Measurements from ENCODE around the gene PLOD2.

The PLOD2 gene

DNA sequence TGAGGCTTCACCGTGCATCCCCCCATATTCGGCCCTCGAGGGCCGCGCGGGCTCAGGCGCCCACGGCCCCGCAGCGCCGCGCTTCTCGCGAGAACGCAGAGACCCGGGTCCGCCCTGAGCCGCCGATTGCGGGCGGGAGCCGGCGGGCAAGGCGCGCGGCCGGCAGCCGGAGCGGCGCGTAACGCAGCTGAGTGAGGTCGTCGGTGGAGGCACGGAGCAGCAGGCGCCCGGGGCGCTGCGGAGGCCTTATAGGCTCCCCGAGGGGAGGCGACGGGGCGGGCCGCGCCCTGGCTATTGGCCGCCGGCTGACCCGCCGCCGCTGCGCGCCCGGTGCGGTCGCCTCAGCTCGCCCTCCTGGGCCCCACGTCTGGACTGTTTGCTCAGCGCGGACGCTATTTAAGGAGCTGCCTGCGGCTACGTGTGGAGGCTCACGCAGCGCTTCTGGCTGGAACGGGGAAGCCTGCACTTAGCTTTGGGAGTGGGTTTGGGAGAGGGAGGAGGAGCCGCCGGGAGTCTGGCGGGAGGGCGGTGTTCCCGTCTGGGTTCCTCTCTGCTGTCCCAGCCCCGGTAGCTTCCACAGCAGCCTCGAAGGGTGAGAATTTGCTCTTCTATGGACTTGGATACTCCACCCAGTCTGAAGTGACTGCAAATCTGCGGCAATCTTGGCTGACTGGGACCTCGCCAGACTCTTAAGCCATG, at the start of gene PLOD2:
PLOD2 (minus strand) TSS at position 221 of the 699 bp plus-strand sequence; CDS start at position 26, 195 bp downstream.
- Mint-ChIP-seq H3K27me3 (peaks cover 42% of the 10 kb centered on the region), H3K9me3 (no peaks in the 10 kb centered on the region), H3K4me3 (peak within 1 kb of the TSS; percentile 39), H3K4me1 (no peaks in the 10 kb centered on the region), H3K27ac (ENCODE audit: low read depth) (no peak within 1 kb of the TSS), H3K36me3 (ENCODE audit: insufficient read depth) (no peaks in the 10 kb centered on the region)
- DNase-seq (ENCODE audit: low spot score in 2 of 2) (no peak), ATAC-seq (replicated peaks; ENCODE audit: extremely low read depth, poor library complexity, severe bottlenecking) (no peak)

DNA sequence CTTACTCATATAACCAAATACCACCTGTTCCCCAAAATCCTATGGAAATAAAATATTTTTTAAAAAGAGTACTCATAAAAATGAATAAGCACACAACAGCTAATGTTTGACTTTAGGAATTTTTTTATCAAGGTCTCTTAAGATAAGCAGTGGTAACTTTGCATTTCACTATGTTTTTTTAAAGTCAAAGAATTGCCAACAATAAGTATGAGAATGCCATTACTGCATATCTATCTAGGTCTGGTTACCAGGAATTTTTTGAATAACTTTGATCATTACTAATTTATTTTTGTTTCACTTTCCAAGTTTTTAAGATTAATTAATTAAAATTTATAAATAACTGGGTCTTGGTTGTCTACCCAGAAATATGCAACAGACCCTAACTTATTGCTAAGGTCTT, 48.4 kb upstream of the PLOD2 start:
- H3K4me3 Mint-ChIP-seq = no peak overlapping the region
- no peak for DNase-seq (ENCODE audit: low spot score in 2 of 2)
- no peaks in the 10 kb centered on the region for H3K4me1 Mint-ChIP-seq
- no peak for ATAC-seq (replicated peaks; ENCODE audit: extremely low read depth, poor library complexity, severe bottlenecking)
- no peak overlapping the region for H3K27ac Mint-ChIP-seq (ENCODE audit: low read depth)
- H3K27me3 Mint-ChIP-seq = peaks cover 18% of the 10 kb centered on the region
- H3K36me3 Mint-ChIP-seq (ENCODE audit: insufficient read depth) = no peaks in the 10 kb centered on the region
- H3K9me3 Mint-ChIP-seq = no peaks in the 10 kb centered on the region

DNA sequence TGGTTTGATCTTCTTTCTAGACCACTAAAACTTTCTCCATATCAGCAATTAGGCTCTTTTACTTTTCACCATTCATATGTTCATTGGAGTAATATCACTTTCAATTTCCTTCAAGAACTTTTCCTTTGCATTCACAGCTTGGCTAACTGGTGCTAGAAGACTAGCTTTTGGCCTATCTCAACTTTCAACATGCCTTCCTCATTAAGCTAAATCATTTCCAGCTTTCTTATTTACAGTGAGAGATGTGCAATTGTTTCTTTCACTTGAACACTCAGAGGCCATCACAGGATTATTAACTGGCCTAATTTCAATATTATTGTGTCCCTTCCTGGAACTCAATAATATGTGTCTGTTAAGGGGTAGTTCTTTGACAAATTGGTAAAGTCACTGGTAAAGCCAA, 42.8 kb upstream of the PLOD2 start:
- no peaks in the 10 kb centered on the region for H3K9me3 Mint-ChIP-seq

DNA sequence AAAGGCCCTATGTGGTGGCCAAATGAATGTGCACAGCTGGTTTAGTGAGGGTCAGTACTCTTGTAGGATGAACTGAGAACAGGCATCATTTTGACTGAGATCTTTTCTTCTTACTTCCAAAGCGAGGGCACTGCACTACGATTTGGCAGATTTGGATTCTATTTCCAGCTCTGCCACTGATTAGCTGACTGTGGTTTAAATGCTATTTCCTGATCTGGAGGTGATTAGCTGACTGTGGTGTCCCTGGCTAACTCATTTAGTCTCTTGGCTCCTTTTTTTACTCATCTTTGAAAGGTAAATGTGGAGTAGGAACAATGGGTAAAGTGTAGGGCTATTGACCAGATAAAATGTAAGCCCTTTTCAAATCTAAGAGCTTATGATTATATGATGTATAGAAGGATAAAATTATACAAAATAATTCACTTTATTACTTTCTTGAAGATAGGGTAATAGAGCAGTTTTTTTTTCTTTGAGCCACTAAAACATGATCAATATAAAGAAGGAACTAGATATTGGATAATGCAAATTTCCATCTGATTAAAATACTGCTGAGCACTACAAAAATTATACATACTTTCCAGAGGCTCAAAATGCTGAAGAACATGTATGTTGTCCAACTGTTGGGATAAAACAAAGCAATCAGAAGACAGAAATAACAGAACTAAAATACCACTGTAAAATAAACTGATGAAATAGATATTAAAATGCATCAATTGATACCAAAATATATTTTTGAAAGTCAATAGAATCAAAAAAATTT, 39.7 kb upstream of the PLOD2 start:
- no peaks in the 10 kb centered on the region for H3K36me3 Mint-ChIP-seq (ENCODE audit: insufficient read depth)
- no peak overlapping the region for H3K4me3 Mint-ChIP-seq
- no peaks in the 10 kb centered on the region for H3K27me3 Mint-ChIP-seq
- no peaks in the 10 kb centered on the region for H3K4me1 Mint-ChIP-seq
- no peaks in the 10 kb centered on the region for H3K9me3 Mint-ChIP-seq
- ATAC-seq (replicated peaks; ENCODE audit: extremely low read depth, poor library complexity, severe bottlenecking) (no peak), DNase-seq (ENCODE audit: low spot score in 2 of 2) (no peak)
- no peak overlapping the region for H3K27ac Mint-ChIP-seq (ENCODE audit: low read depth)

More for the DNA sequence above, 42.8 kb upstream of the PLOD2 start:
- Mint-ChIP-seq H3K27me3 (peaks cover 16% of the 10 kb centered on the region), H3K4me3 (no peak overlapping the region), H3K4me1 (no peaks in the 10 kb centered on the region), H3K36me3 (ENCODE audit: insufficient read depth) (no peaks in the 10 kb centered on the region), H3K27ac (ENCODE audit: low read depth) (no peak overlapping the region)
- ATAC-seq (replicated peaks; ENCODE audit: extremely low read depth, poor library complexity, severe bottlenecking) (no peak), DNase-seq (ENCODE audit: low spot score in 2 of 2) (no peak)

DNA sequence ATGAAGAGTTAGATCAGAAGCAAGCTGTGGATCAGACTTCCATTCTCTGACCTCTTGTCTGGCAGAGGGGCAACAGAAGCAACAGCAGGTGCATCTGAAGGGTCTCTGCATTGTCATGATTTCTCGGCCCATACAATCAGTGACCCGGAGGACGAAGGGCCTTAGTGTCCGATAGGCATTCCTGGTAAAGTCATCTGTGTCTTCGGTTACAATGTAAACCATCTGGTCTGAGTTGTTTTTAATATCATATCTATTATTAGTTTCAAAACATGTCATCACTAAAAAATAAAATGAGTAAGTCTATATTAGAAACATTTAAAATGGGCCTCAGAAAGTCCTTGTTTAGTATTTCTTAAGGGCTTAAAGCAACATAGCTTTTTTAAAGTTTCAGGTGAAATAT, 38.8 kb upstream of the PLOD2 start:
- ATAC-seq (replicated peaks; ENCODE audit: extremely low read depth, poor library complexity, severe bottlenecking) (no peak), DNase-seq (ENCODE audit: low spot score in 2 of 2) (no peak)
- Mint-ChIP-seq H3K4me1 (no peaks in the 10 kb centered on the region), H3K4me3 (no peak overlapping the region), H3K36me3 (ENCODE audit: insufficient read depth) (no peaks in the 10 kb centered on the region), H3K27me3 (no peaks in the 10 kb centered on the region), H3K9me3 (no peaks in the 10 kb centered on the region), H3K27ac (ENCODE audit: low read depth) (no peak overlapping the region)

DNA sequence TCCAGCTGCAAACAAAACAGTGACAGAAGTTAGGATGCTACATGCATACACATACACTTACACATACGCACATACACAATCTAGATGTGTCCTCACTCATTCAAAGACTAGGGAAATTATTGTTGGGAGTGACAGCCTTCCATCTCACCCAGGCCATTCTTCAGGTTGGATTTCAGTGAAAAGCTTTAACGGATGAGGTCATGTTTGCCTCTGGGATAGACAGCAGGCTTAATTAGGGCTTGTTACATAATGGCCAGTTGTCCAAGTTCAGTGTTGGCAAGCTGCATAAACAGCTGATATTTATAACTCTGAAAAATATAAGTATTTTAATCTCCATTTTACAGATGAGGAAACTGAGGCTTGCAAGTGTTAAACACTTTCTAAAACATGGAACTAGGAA, 35.8 kb upstream of the PLOD2 start:
- Mint-ChIP-seq H3K27me3 (no peaks in the 10 kb centered on the region), H3K27ac (ENCODE audit: low read depth) (no peak overlapping the region), H3K4me3 (no peak overlapping the region), H3K36me3 (ENCODE audit: insufficient read depth) (no peaks in the 10 kb centered on the region), H3K9me3 (no peaks in the 10 kb centered on the region), H3K4me1 (no peaks in the 10 kb centered on the region)
- no peak for ATAC-seq (replicated peaks; ENCODE audit: extremely low read depth, poor library complexity, severe bottlenecking)
- DNase-seq (ENCODE audit: low spot score in 2 of 2) = no peak

DNA sequence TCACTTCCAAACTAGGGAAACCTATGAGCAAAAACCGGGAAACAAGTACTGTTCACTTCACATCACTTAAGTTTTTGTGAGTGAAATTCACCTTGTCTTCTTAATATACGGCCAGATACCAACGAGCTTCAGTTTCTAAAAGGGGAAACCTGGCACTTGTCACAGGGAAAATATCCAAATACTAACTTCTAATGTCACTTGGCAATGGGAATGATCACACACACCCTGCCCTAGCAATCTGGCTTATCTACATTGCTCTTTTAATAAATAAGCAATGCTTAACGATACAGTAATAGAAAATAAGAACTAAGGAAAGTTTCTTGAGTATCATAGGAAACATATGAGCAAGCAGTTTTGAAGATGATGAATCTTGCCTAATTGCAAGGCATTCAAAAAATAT, 34.6 kb upstream of the PLOD2 start:
- DNase-seq (ENCODE audit: low spot score in 2 of 2) = no peak

DNA sequence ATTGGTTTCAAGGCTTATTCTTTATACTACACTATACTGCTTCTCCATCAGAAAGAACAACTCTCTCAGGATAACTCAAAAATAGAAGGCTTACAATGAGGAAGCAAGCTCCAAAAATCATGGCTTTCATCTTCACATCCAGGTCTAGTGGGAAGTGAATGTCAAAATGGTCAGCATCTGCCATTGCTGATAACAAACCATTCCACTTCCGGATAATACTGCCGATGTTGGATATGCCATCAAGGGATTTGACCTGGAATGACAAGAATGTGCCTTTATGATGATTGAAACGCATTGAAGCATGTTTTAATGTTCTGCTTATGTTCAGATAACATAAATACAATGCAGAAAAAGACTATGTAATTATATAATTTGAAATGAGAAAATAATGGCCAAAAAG, 34.0 kb upstream of the PLOD2 start:
- no peaks in the 10 kb centered on the region for H3K27me3 Mint-ChIP-seq
- no peak overlapping the region for H3K4me3 Mint-ChIP-seq
- no peaks in the 10 kb centered on the region for H3K36me3 Mint-ChIP-seq (ENCODE audit: insufficient read depth)
- no peak for ATAC-seq (replicated peaks; ENCODE audit: extremely low read depth, poor library complexity, severe bottlenecking)
- no peak overlapping the region for H3K27ac Mint-ChIP-seq (ENCODE audit: low read depth)
- H3K4me1 Mint-ChIP-seq = no peaks in the 10 kb centered on the region
- no peak for DNase-seq (ENCODE audit: low spot score in 2 of 2)
- no peaks in the 10 kb centered on the region for H3K9me3 Mint-ChIP-seq

More for the DNA sequence above, 34.6 kb upstream of the PLOD2 start:
- H3K4me3 Mint-ChIP-seq = no peak overlapping the region
- no peaks in the 10 kb centered on the region for H3K9me3 Mint-ChIP-seq
- no peaks in the 10 kb centered on the region for H3K4me1 Mint-ChIP-seq
- H3K27me3 Mint-ChIP-seq = no peaks in the 10 kb centered on the region
- ATAC-seq (replicated peaks; ENCODE audit: extremely low read depth, poor library complexity, severe bottlenecking) = no peak
- H3K36me3 Mint-ChIP-seq (ENCODE audit: insufficient read depth) = no peaks in the 10 kb centered on the region
- H3K27ac Mint-ChIP-seq (ENCODE audit: low read depth) = no peak overlapping the region

DNA sequence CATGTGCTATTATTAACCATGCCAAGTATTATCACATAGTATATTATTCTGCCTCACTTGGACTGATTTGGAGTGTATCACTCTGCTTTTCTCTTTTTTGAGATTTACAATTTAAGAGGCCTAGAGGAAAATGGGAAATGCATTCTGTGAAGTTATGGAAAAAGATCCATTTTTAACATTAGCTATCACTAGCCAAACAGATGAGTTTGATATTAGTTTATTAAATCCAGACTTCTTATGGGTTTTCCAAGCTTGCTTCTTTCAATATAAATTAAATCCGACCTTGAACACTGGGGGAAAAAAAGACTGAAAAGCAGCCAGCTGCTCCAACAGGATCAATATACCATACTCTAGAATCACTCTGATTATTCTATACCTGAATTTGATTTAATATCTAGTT, 30.1 kb upstream of the PLOD2 start:
- Mint-ChIP-seq H3K36me3 (ENCODE audit: insufficient read depth) (no peaks in the 10 kb centered on the region), H3K4me1 (no peaks in the 10 kb centered on the region), H3K4me3 (no peak overlapping the region), H3K27me3 (no peaks in the 10 kb centered on the region), H3K27ac (ENCODE audit: low read depth) (no peak overlapping the region), H3K9me3 (no peaks in the 10 kb centered on the region)
- no peak for ATAC-seq (replicated peaks; ENCODE audit: extremely low read depth, poor library complexity, severe bottlenecking)
- no peak for DNase-seq (ENCODE audit: low spot score in 2 of 2)

DNA sequence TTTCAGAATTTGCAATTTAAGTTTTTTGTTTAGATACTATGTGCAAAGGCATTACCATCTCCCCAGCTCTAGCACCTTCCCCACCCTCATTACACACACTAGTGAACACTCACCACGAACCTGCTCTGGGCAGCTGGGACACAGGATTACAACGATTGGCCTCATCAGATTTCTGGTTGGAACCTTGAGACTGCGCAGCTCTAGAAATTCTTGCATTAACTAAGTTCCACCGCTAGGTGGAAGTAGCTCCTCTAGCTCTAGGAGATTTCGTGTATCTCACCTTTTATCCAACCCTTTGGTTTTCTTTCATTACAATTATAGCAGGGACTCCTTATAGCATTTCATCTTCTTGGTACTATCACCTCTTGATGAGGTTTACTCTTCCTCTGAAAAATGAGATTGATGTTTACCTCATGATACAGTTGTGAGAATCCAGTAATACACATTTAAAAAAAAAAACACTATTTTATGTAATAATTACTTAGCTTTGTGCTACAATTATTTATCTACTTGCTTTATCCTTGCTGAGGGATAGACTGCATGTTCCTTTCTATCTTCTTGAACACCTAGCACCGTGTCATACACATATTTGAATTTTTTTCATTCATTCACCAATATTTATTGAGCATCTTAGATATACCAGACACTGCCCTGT, 28.7 kb upstream of the PLOD2 start:
- Mint-ChIP-seq H3K27ac (ENCODE audit: low read depth) (no peak overlapping the region), H3K36me3 (ENCODE audit: insufficient read depth) (no peaks in the 10 kb centered on the region), H3K4me1 (no peaks in the 10 kb centered on the region), H3K9me3 (no peaks in the 10 kb centered on the region), H3K27me3 (no peaks in the 10 kb centered on the region), H3K4me3 (no peak overlapping the region)
- no peak for DNase-seq (ENCODE audit: low spot score in 2 of 2)
- peak; percentile 58 for ATAC-seq (replicated peaks; ENCODE audit: extremely low read depth, poor library complexity, severe bottlenecking)

DNA sequence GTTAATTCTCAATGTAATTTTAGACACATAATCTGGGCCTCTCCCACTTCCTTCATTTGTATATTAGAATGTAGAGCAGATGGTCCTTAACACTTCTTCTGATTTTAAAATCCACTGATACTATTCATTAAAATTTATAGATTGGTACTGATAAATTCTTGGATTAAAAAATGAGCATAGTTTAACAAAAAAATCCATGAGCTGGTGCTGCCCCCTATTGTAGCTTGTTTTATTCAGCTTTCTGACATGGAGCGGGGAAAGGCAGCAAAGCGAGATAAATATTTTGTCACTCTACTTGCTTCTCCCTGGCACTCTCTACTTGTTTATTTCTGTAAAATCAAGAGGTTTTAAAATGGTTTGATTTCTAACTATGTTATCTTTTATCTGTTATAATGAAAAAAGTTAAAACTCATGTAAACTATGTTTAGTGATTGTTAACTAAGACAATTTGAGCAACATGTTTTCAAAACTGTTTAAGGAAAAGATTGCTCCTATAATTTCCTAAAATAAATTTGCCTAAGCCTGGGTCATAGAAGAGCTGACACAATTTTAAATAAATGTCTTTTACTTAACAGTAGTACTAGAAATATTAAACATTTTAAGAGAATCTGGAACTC, 26.5 kb upstream of the PLOD2 start:
- H3K36me3 Mint-ChIP-seq (ENCODE audit: insufficient read depth) = no peaks in the 10 kb centered on the region
- no peak overlapping the region for H3K4me3 Mint-ChIP-seq
- DNase-seq (ENCODE audit: low spot score in 2 of 2) (no peak), ATAC-seq (replicated peaks; ENCODE audit: extremely low read depth, poor library complexity, severe bottlenecking) (no peak)
- H3K27ac Mint-ChIP-seq (ENCODE audit: low read depth) = no peak overlapping the region
- peaks cover 18% of the 10 kb centered on the region for H3K27me3 Mint-ChIP-seq
- no peaks in the 10 kb centered on the region for H3K4me1 Mint-ChIP-seq
- H3K9me3 Mint-ChIP-seq = no peaks in the 10 kb centered on the region

DNA sequence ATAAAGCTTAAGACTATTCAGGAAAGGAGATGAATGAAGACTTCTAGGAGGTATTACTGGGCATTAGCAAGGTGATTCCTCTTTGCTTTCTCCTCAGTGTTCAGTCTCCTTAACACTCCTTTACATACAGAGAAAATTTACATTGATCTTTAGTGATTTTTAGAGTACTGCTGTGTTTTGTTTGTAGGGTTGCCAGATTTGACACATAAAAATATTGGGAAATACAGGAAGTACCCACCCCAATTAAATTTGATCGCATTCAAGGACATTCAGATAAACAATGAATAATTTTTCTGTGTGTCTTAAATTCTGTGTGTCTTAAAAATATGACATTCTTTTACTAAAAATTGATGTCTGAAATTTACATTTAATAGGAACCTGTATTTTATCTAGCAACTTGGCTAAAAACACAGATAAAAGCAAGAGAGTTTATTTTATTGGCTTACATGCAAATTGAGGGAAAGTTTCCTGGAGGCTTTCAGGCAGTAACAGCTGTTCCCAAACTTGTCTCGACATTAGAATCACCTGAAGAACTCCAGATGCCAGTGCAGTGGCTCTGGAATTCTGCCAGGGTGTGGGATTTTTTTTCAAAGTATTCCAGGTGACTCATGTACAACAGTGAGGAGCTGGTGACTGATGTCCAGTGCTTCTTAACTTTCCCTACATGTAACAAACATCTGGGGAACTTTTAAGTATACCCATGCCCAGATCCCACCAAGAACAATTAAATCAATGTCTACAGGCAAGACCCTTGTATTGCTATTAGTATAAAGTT, 23.4 kb upstream of the PLOD2 start:
- Mint-ChIP-seq H3K27me3 (peaks cover 18% of the 10 kb centered on the region), H3K27ac (ENCODE audit: low read depth) (no peak overlapping the region), H3K36me3 (ENCODE audit: insufficient read depth) (no peaks in the 10 kb centered on the region), H3K9me3 (no peaks in the 10 kb centered on the region), H3K4me1 (no peaks in the 10 kb centered on the region), H3K4me3 (no peak overlapping the region)
- DNase-seq (ENCODE audit: low spot score in 2 of 2) = no peak
- no peak for ATAC-seq (replicated peaks; ENCODE audit: extremely low read depth, poor library complexity, severe bottlenecking)
